Common myeloid progenitor, CD34-positive (primary cell): Measurements from ENCODE around the gene PRMT3.
A peak's percentile ranks its signal among the peaks of the same experiment; 100 is the strongest.

Experiments used
- CTCF ChIA-PET: fragments of 350-600 bp; sonication (Branson Sonifier 250); formaldehyde crosslinking; loops from one replicate; lab custom pipeline; 2021; ENCODE audit warnings: antibody characterized with exemption; lab: Charles Lee
- POLR2A ChIA-PET: fragments of 350-600 bp; sonication (Branson Sonifier 250); formaldehyde crosslinking; loops from one replicate; lab custom pipeline; 2021; ENCODE audit warnings: antibody characterized with exemption; lab: Charles Lee
- DNase-seq, 3 donors: peaks; one replicate each; pipeline versions ENCODE4 v3.0.0 to v3.0.0-alpha.2; 2013
- H3K27ac ChIP-seq, 2 experiments: 1 replicate in 1 of 2; 2 replicates in 1 of 2; pipeline ENCODE4 v1.7.0; 2013; ENCODE audit warnings: inconsistent platforms in 2 of 2, low read length in 2 of 2, mild to moderate bottlenecking in 2 of 2, low read depth in 1 of 2, moderate library complexity in 1 of 2; ENCODE audit not compliant: severe bottlenecking in 2 of 2, insufficient read depth in 1 of 2, poor library complexity in 1 of 2
- H3K27me3 ChIP-seq, 5 experiments: replicated peaks in 2 of 5; 1 replicate in 3 of 5; 2 replicates in 2 of 5; pipeline versions ENCODE4 v1.6.1 to v1.7.0; 2013; ENCODE audit warnings: low read length in 4 of 5, mild to moderate bottlenecking in 2 of 5, moderate library complexity in 2 of 5, inconsistent platforms in 1 of 5; ENCODE audit not compliant: insufficient read depth in 5 of 5, control insufficient read depth in 4 of 5
- H3K36me3 ChIP-seq, 4 experiments: 1 replicate in 2 of 4; 2 replicates in 2 of 4; pipeline versions ENCODE4 v1.6.1 to v1.7.0; 2013; ENCODE audit warnings: low read length in 3 of 4, control low read depth in 1 of 4, mild to moderate bottlenecking in 1 of 4; ENCODE audit not compliant: control insufficient read depth in 4 of 4, insufficient read depth in 4 of 4
- H3K4me1 ChIP-seq, 4 experiments: 1 replicate in 3 of 4; 2 replicates in 1 of 4; pipeline versions ENCODE4 v1.6.1 to v1.7.1; 2013; ENCODE audit warnings: low read length in 3 of 4, mild to moderate bottlenecking in 3 of 4, control low read depth in 1 of 4, inconsistent platforms in 1 of 4, moderate library complexity in 1 of 4; ENCODE audit not compliant: control insufficient read depth in 4 of 4, insufficient read depth in 4 of 4; ENCODE audit errors: control extremely low read depth in 1 of 4
- H3K4me3 ChIP-seq, 7 experiments: 1 replicate in 4 of 7; 2 replicates in 3 of 7; pipeline versions ENCODE4 v1.5.1 to v1.7.0; 2013; ENCODE audit warnings: mild to moderate bottlenecking in 7 of 7, low read length in 6 of 7, moderate library complexity in 6 of 7, inconsistent platforms in 2 of 7, low read depth in 2 of 7, control low read depth in 1 of 7; ENCODE audit not compliant: insufficient read depth in 4 of 7, control insufficient read depth in 1 of 7; ENCODE audit errors: extremely low read depth in 1 of 7
- H3K9me3 ChIP-seq, 5 experiments: 1 replicate in 4 of 5; 2 replicates in 1 of 5; pipeline versions ENCODE4 v1.6.1 to v1.7.1; 2013; ENCODE audit warnings: low read length in 4 of 5, mild to moderate bottlenecking in 2 of 5, inconsistent platforms in 1 of 5, low read depth in 1 of 5, moderate library complexity in 1 of 5; ENCODE audit not compliant: control insufficient read depth in 4 of 5, insufficient read depth in 2 of 5; ENCODE audit errors: control extremely low read depth in 1 of 5
- WGBS: methylation state at CpG from one replicate; pipeline ENCODE4 v1.1.5; 2013; ENCODE audit not compliant: insufficient coverage; 5-methylcytosine and 5-hydroxymethylcytosine counted together

Gene PRMT3

GRCh38 chr11:20397281-20397680 lies 9.8 kb downstream of the PRMT3 start:
- Histone ChIP-seq H3K27me3 (no peaks in the 10 kb centered on the region), H3K4me1 (no peaks in the 10 kb centered on the region), H3K4me3 (no peak overlapping the region), H3K9me3 (no peaks in the 10 kb centered on the region), H3K36me3 (peaks cover 3 to 51% (median 29%) of the 10 kb centered on the region in 4 experiments), H3K27ac (no peak overlapping the region)
- 95% methylated on average over 2 of the region's 3 CpGs for WGBS
- POLR2A ChIA-PET: interaction anchor here (0.7 kb wide), 1 partner anchor 9 kb away, joined by 3 read pairs; no protein-coding TSS in a partner anchor
- CTCF ChIA-PET: interaction anchor here (0.6 to 1.8 kb wide), 14 partner anchors 8 to 213 kb away, joined by 3 to 8 read pairs (median 4); partner anchors contain the start of gene HTATIP2
- DNase-seq: peak; percentile 68 to 87 (median 86)

DNA sequence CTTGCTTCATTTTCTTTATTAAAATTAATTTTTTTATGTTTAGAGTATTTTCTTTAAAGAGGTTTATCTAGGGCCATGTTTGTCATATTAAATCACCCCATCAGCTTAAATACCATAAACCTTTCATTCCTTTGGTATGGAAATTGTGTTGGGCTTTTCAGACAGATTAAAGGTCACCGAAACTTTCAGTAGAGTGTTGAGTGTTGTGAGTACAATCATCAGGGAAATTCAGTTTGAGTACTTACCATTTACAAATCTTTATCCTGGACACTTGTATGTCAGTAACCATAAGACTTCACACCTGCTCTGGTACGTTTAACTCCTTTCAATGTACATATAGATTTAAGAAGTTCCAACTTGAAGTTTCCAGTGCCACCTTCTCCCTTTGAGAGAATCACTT lies 12.0 kb downstream of the PRMT3 start:
- WGBS: 80% methylated on average over 1 of the region's 2 CpGs
- no peak overlapping the region for H3K27ac ChIP-seq
- H3K4me3 ChIP-seq: no peak overlapping the region
- H3K27me3 ChIP-seq: no peaks in the 10 kb centered on the region
- H3K4me1 ChIP-seq: no peaks in the 10 kb centered on the region
- no peaks in the 10 kb centered on the region for H3K9me3 ChIP-seq
- ChIA-PET CTCF (interaction anchor here (1.2 to 1.8 kb wide), 2 partner anchors 15 to 210 kb away, joined by 3 to 4 read pairs; no protein-coding TSS in a partner anchor), POLR2A (no interaction called here)
- DNase-seq: no peak
- peaks cover 12 to 44% (median 28%) of the 10 kb centered on the region in 4 experiments for H3K36me3 ChIP-seq

- Histone ChIP-seq H3K27ac (no peak overlapping the region), H3K9me3 (no peaks in the 10 kb centered on the region), H3K27me3 (no peaks in the 10 kb centered on the region), H3K4me1 (no peaks in the 10 kb centered on the region), H3K4me3 (no peak overlapping the region), H3K36me3 (peaks cover 15 to 44% (median 31%) of the 10 kb centered on the region in 4 experiments)
- WGBS: no CpG with 5 or more reads among the region's 1 CpG
- DNase-seq: no peak
- CTCF ChIA-PET: interaction anchor here (0.9 to 1.8 kb wide), 2 partner anchors 36 to 206 kb away, joined by 3 to 6 read pairs; no protein-coding TSS in a partner anchor
- POLR2A ChIA-PET: no interaction called here
Observed at GRCh38 chr11:20403059-20403458, 15.5 kb downstream of the PRMT3 start.

GRCh38 chr11:20406484-20406883 lies 19.0 kb downstream of the PRMT3 start:
- H3K4me3 ChIP-seq: no peak overlapping the region
- POLR2A ChIA-PET: no interaction called here
- CTCF ChIA-PET: interaction anchor here (0.6 kb wide), 1 partner anchor 9 kb away, joined by 3 read pairs; no protein-coding TSS in a partner anchor
- no peaks in the 10 kb centered on the region for H3K9me3 ChIP-seq
- DNase-seq: no peak
- H3K4me1 ChIP-seq: no peaks in the 10 kb centered on the region
- no peaks in the 10 kb centered on the region for H3K27me3 ChIP-seq
- H3K27ac ChIP-seq: no peak overlapping the region
- H3K36me3 ChIP-seq: peaks cover 20 to 58% (median 33%) of the 10 kb centered on the region in 4 experiments

DNA sequence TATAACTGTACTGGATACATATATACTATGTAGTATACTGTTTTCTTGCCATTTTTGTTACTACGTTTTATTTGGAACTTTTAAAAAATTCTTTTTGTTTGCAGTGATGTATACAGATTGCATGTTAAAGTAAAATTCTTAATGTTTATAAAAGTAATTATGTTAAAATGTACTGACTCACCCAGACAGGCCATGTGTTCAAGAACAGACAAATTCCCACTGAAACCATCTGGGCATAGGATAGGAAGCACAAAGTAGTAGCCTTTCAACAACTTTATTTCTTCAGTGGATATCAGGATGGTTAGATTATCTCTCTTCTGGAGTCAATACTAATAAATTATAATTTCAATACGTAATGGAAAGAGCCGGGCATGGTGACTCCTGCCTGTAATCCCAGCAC lies 19.8 kb downstream of the PRMT3 start:
- H3K4me1 ChIP-seq: no peaks in the 10 kb centered on the region
- no peak for DNase-seq
- peaks cover 20 to 60% (median 31%) of the 10 kb centered on the region in 4 experiments for H3K36me3 ChIP-seq
- CTCF ChIA-PET: no interaction called here
- POLR2A ChIA-PET: no interaction called here
- H3K27me3 ChIP-seq: no peaks in the 10 kb centered on the region
- WGBS: no CpG with 5 or more reads among the region's 3 CpGs
- H3K27ac ChIP-seq: no peak overlapping the region
- H3K9me3 ChIP-seq: no peaks in the 10 kb centered on the region
- H3K4me3 ChIP-seq: no peak overlapping the region

DNA sequence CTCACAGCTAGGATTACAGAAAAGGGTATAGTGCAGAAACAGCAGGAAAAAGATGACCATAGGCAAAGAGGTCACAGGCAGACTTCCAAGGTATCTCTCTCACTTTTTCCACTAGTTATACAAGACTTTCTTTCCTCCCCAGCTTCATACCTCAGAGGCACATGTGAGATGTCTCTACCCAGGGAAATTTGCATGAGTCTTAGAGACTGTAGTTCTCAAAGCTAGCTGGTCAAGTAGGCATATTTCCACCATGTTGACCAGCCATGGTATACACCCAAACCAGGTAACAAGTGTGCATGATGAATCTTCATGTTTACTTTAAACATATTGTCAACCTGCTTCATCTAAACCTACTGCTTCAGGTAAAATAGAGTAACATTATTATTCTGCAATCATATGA lies 27.9 kb downstream of the PRMT3 start:
- CTCF ChIA-PET: no interaction called here

DNA sequence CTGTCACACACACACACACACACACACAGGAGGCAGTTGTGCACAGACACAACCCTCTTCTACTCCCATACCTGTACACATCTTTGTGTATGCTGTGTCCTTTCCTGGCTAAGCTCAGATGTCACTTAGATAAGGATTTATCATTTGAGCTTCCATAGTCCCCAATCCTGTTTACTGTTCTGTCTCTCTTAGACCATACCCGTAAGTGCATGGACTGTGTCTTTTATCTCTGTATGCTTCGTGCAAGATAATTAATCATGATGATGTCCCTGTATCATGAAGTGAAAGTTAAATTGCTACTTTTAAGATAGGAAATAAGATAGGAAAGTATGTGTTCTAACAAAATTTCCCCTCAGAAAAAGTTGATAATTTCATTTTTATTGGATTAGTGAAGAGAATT lies 30.3 kb downstream of the PRMT3 start:
- POLR2A ChIA-PET: no interaction called here
- no peaks in the 10 kb centered on the region for H3K27me3 ChIP-seq
- no CpG with 5 or more reads among the region's 2 CpGs for WGBS
- H3K9me3 ChIP-seq: no peaks in the 10 kb centered on the region
- no peak for DNase-seq
- no peak overlapping the region for H3K27ac ChIP-seq
- CTCF ChIA-PET: no interaction called here
- H3K4me3 ChIP-seq: no peak overlapping the region
- H3K4me1 ChIP-seq: no peaks in the 10 kb centered on the region
- H3K36me3 ChIP-seq: peaks cover 15 to 59% (median 30%) of the 10 kb centered on the region in 4 experiments

More for the DNA sequence above, 27.9 kb downstream of the PRMT3 start:
- no peaks in the 10 kb centered on the region for H3K9me3 ChIP-seq
- H3K4me1 ChIP-seq: no peaks in the 10 kb centered on the region
- H3K36me3 ChIP-seq: peaks cover 10 to 51% (median 25%) of the 10 kb centered on the region in 4 experiments
- H3K27me3 ChIP-seq: no peaks in the 10 kb centered on the region
- DNase-seq: no peak
- H3K27ac ChIP-seq: no peak overlapping the region
- POLR2A ChIA-PET: no interaction called here
- H3K4me3 ChIP-seq: no peak overlapping the region
